Choroid plexus epithelial cell (primary cell): Measurements from ENCODE around the gene ZDHHC14.
A peak's percentile ranks its signal among the peaks of the same experiment; 100 is the strongest.
"Not testable (repeated sequence)": the region's sequence is repeated elsewhere in the genome, so short reads cannot be mapped to it uniquely, and the experiment has no call there.

Experiments
- DNase-seq: peaks from one replicate; pipeline ENCODE4 v3.0.0-alpha.2; 2010; ENCODE audit warnings: low read depth
- H3K4me3 ChIP-seq: 2 replicates; pipeline ENCODE4 v1.5.1; 2011; ENCODE audit warnings: low read depth, mild to moderate bottlenecking, control low read depth, low read length, moderate library complexity
- TF ChIP-seq, protein P1 (sequence below): conservative IDR thresholded peaks from 2 replicates; pipeline ENCODE4 v1.5.1; 2011; ENCODE audit warnings: low read depth, mild to moderate bottlenecking, control low read depth, inconsistent platforms, low read length, moderate library complexity

Gene ZDHHC14

DNA sequence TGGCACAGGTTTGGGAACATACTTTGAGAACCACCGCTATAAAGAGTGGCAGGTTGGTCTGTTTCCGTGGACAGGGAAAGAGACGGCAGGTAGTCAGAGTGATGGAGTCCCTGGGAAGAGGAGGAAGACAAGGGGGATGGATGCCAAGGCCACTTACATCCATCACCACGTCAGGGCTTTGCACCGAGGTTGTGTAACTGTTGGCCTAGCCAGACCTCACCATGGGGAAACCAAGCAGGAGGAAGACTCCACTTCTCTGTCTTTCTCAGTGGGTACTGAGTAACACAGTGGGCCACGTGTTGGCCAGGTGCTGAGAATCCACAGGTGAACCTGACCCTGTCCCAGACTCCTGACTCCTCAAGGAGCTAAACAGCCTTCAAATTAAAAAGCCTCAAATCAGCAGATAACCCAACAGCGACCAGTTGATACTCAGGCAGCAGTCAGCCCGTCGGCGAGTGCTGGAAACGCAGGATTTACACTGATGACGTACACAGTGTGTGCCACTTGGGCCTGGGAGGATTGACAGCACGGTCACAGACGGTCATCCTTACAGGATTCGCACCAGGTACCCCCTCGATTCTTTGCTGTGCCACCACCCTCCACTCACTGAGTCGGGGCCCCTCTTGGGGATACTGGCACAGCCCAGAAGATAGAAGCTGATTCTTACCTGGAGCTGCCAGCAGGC, 307.4 kb downstream of the ZDHHC14 start:
- no peak overlapping the region for H3K4me3 ChIP-seq
- TF ChIP-seq, protein P1, sequence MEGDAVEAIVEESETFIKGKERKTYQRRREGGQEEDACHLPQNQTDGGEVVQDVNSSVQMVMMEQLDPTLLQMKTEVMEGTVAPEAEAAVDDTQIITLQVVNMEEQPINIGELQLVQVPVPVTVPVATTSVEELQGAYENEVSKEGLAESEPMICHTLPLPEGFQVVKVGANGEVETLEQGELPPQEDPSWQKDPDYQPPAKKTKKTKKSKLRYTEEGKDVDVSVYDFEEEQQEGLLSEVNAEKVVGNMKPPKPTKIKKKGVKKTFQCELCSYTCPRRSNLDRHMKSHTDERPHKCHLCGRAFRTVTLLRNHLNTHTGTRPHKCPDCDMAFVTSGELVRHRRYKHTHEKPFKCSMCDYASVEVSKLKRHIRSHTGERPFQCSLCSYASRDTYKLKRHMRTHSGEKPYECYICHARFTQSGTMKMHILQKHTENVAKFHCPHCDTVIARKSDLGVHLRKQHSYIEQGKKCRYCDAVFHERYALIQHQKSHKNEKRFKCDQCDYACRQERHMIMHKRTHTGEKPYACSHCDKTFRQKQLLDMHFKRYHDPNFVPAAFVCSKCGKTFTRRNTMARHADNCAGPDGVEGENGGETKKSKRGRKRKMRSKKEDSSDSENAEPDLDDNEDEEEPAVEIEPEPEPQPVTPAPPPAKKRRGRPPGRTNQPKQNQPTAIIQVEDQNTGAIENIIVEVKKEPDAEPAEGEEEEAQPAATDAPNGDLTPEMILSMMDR = no peak
- no peak for DNase-seq

DNA sequence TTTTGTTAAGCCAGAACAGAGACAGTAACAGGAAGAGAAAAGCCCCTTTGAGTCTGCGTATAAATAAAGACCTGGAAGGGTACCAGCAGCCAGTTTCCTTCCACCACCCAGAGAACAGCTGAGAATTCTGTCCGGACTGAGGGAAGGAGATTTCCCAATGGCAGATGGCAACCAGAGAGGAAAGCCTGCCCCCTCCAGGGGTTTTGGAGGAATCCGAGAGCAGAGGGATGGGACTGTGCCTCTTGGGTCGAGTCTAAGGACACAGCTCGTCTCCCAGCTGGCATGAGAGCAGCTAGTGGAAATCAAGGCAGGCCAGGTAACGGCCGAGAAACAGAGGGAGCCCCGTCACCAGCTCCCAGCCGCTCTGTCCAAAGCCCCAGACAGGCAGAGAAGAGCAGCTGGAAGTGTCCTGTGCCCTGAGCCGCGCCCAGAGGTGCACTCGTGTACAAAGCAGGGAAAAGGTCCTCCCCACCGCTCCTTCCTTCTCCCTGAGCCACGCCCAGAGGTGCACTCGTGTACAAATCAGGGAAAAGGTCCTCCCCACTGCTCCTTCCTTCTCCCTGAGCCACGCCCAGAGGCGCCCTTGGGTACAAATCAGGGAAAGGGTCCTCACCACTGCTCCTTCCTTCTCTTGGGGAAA, 308.1 kb downstream of the ZDHHC14 start:
- DNase-seq = no peak
- H3K4me3 ChIP-seq = no peak overlapping the region
- TF ChIP-seq, protein P1 = peak; percentile 9

DNA sequence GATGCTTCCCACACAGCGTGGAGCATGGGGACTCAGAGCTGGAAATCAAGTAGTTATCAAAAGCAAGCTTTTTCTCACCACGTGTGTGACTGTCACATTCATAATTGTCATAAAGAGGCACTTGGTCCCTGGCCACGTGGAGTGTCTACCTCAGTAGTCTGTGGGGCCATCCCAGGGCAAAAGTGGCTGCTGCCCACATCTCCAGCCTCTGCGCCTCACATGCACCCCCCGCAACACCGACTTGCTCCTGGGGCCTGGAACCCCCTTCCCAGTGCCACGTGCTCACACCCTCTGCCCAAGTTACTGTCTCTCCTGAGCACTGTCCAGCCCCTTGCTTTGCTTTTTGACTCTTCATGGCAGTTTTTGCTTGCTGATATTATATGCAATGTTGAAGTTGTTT, 308.9 kb downstream of the ZDHHC14 start:
- DNase-seq = no peak
- no peak overlapping the region for H3K4me3 ChIP-seq
- TF ChIP-seq, protein P1 = no peak

DNA sequence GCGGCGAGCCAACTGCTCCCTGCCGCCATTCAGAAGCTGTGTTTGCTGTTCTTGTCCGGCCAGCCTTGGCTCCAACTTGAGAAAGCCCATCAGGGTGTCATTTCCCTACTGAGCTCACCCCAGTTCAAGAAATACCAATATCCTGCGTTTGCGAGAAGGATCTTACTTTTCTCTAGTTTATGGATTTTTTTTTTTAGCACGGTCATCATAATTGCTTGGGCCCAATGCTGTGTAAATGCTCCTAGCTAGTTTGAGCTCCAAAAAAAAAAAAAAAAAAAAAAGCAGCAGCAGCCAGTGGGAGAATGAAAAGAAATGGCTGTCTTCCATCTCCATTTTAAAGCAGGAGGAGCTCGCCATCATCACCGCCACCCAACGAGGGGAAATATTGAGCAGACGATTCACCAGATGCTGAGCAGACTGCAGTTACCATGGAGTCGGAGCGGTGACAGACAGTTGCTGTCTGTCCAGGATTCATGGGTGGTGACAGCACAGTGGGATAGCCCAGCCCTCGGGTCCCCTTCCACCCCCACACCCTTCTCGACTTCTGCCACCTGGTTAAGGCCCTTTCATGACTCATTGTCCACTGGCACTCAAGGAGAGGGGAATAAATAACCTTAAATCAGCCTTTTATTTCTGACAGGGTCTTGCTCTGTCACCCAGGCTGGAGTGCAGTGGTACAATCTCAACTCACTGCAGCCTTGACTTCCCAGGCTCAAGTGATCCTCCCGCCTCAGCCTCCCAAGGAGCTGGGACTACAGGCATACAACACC, 309.6 kb downstream of the ZDHHC14 start:
- DNase-seq = no peak

DNA sequence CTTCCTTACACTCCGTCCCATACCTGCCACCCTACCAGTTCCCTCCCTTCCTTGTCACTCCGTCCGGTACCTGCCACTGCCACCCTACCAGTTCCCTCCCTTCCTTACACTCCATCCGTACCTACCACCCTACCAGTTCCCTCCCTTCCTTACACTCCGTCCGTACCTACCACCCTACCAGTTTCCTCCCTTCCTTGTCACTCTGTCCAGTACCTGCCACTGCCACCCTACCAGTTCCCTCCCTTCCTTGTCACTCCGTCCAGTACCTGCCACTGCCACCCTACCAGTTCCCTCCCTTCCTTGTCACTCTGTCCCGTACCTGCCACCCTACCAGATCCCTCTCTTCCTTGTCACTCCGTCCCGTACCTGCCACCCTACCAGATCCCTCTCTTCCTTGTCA, 310.6 kb downstream of the ZDHHC14 start:
- not testable (repeated sequence) for DNase-seq, H3K4me3 ChIP-seq

More for the DNA sequence above, 309.6 kb downstream of the ZDHHC14 start:
- H3K4me3 ChIP-seq = no peak overlapping the region
- TF ChIP-seq, protein P1 = no peak

DNA sequence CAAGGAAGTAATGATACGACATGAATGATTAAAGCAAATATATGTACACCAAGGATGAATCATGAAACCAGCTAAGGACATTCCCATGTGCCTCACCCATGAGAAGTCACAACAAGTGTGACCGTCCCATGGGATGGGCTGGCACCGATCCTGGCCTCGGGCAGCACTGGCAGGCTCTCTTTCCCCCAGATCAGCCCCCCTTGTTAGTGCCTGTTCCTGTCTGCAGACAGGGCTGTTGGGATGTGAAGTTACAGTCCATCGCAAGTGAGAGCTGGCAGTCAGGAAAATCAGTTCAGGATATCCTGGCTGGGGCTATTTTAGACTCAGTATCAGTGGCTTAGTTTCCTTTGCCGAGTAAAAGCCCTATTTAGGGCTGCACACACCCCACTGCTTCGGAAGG, 312.9 kb downstream of the ZDHHC14 start:
- no peak overlapping the region for H3K4me3 ChIP-seq
- no peak for DNase-seq
- TF ChIP-seq, protein P1 = no peak

DNA sequence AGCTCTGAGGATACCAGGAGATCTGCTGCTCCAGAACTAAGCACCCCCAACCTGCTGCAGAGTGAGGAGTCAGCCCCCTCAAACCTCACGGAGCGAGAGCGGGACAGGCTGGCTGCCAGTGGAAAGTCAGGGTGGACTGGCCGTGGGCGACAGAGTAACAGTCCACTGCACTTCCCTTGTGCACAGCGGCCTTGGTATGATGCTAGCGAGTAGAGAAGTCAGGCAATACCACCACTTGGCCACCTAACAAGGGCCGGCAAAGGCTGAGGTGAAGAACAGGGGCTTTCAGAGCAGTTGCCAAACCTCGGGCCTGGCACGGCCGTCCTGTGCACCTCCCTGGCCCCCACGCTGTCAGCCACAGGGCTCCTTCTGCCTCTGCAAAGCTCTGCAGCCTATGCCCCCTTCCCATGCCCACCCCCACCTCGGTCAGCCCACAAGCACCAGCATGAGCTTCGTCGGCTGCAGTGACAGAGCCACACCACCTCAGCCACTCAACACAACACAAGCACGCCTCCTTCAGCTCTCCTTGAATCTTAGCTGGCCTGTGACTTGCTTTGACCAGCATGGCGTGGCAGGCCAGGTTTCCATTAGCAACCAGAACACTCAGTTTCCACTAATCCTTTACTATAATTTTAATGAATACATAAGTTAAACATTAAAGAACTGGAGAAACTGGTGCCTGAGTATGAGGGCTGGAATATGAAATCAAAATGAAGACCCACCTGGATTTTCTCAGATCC, 314.5 kb downstream of the ZDHHC14 start:
- DNase-seq = no peak
- H3K4me3 ChIP-seq = no peak overlapping the region
- TF ChIP-seq, protein P1 = no peak
